ENCODE data around the gene ARHGAP28.

ARHGAP28 gene, protein sequence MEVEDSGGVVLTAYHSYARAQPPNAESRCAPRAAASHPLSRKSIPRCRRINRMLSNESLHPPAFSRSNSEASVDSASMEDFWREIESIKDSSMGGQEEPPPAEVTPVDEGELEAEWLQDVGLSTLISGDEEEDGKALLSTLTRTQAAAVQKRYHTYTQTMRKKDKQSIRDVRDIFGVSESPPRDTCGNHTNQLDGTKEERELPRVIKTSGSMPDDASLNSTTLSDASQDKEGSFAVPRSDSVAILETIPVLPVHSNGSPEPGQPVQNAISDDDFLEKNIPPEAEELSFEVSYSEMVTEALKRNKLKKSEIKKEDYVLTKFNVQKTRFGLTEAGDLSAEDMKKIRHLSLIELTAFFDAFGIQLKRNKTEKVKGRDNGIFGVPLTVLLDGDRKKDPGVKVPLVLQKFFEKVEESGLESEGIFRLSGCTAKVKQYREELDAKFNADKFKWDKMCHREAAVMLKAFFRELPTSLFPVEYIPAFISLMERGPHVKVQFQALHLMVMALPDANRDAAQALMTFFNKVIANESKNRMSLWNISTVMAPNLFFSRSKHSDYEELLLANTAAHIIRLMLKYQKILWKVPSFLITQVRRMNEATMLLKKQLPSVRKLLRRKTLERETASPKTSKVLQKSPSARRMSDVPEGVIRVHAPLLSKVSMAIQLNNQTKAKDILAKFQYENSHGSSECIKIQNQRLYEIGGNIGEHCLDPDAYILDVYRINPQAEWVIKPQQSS

GRCh38 chr18:6729247-6730091 is at the start of gene ARHGAP28:
Gene ARHGAP28 (plus strand): TSS chr18:6729716. CDS start chr18:6729822, 106 bp downstream.
- DNase-seq (ENCODE audit: low read depth in 2 of 3, low spot score in 1 of 3) = no peak

DNA sequence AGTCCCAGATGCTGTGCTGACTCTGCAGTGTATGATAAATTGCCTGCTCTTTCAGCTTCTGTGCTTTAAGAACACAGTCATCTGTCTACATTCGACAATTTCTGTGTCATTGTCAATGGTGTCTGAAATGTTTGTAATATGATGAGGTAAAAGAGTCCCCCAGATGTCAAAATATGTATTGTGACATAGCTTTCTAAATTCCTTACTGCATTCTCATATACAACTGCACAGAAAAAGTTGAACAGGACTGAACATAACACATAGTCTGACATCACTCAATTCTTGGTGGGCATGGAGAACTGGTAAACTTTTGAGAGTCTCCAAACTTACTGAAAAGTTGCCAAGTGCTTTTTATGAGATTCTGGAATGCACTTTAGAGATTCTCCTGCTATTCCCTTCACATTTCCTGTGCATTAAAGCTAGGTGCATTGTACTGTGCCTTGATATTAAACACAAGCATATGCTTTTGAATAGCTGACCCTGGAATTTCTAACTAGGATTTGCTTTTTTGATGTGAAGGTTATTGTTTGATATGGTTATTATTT is 48.1 kb upstream of the ARHGAP28 start:
- DNase-seq (ENCODE audit: low read depth in 2 of 3, low spot score in 1 of 3) = no peak

DNA sequence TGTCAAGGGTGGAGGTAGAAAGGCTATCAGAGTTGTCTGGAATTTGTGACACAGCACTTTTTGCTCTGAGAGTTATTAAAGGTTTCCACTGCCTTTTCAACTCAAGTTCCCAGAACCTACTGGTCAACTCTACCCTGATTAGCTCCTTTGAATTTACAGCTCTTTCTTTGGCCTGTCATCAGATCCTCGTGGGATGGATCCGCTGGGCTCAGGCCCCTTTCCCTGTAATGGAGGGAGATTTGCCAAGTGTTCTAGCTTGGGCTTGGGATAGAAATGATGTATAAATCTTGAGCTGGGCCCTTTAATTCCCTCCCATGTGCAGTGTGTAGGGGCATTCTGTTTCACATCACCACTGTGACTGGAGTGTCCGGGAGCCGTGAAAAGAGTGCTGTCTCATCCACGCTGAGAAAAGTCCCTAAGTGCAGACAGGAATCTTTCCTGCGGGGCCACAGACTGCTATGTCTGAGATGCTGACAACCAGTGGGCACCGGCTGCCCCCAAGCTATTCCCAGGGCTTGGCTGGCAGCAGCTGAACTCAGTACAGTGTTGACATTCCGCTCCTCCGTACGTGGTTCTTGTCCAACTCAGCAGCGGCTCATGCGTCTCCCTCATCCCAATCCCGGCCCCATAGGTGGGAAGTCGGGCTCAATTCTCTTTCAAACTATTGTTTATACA is 46.9 kb upstream of the ARHGAP28 start:
- DNase-seq (ENCODE audit: low read depth in 2 of 3, low spot score in 1 of 3) = no peak

DNA sequence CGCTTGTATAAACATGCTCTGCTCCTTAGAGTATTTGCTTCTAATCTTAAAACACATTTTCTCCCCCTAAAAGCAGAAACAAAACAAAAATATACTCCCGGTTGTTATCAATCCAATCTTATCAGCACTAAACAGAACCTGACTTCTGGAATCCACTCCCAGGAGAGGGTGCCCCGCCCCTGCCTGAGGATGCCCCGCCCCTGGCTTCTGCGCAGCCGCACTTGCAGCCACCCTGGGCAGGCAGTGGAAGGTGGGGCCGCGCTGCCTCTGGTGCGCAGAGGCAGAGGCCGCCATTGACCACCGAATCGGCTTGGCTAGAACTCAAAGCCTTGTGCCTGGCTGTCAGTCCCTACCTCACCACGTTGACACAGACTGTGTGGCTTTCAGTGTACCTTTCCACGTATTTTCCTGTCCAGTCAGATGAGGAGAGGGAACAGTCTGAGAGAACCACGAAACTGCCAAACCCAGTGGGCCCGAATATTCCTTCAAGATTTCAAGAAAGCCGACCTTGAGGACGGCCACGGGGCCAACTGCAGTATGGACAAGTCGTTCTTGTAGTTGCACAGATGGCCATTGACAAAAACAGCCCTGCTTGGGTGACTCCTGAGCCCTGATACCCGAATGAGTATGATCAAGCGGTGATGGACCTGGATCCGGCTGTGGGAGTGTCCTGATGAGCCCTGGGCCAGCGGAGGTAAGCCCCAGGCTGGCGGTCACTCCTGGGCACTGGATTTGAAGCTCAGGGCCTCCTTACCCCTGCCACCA is 46.2 kb upstream of the ARHGAP28 start:
- no peak for DNase-seq (ENCODE audit: low read depth in 2 of 3, low spot score in 1 of 3)

- no peak for DNase-seq (ENCODE audit: low read depth in 2 of 3, low spot score in 1 of 3)
These were observed 41.8 kb upstream of the ARHGAP28 start for GRCh38 chr18:6687676-6688075.

DNA sequence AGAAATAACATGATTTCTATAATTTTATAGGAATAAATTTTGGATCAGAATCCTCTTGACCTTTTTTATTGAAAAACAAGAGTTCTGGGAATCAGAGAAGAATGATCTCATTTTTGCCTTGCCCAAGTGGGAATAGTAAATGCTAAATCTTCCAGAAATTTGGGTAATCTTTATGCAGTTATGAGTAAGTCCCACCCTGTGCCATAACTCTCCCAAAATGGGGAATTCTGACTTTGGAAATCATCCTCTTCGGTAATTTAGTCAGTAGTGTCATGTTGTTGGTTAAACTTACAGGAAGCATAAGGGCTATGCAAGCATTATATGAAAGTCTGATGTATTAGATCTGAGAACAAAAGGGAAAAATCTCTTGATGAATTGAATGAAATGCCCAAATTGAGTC is 20.6 kb upstream of the ARHGAP28 start:
- DNase-seq (ENCODE audit: low read depth in 2 of 3, low spot score in 1 of 3) = no peak

DNA sequence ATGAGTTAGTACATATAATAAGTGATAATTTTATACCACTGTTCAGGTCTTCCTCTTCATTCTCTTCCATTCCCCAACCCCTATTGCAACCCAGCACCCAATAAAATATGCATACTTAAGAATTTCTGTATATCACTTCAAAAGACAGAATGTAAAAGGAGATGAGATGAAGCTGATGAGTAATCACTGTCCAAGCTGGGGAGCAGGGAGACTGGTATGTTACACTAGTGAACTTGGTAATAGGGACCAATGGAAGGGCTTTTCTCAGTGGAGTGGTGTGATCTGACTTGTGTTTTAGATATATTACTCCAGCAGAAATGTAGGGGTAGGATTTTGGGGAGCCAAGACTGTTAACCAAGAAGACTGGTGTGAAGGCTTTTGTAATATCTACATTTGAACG is 18.0 kb upstream of the ARHGAP28 start:
- no peak for DNase-seq (ENCODE audit: low read depth in 2 of 3, low spot score in 1 of 3)

DNA sequence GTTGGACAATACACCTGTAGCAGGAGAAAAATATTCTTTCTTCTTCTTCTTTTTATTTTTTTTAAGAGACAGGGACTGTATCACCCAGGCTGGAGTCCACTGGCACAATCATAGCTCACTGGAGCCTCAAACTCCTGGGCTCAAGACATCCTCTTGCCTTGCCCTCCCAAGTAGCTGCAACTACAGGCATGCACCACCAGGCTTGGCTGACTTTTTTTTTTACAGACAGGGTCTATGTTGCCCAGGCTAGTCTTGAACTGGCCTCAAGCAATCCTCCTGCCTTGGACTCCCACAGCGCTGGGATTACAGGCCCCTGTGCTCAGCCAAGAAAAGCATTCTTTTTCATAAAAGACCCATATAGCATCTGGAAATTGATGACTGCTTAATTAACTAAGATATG is 17.1 kb upstream of the ARHGAP28 start:
- no peak for DNase-seq (ENCODE audit: low read depth in 2 of 3, low spot score in 1 of 3)

DNA sequence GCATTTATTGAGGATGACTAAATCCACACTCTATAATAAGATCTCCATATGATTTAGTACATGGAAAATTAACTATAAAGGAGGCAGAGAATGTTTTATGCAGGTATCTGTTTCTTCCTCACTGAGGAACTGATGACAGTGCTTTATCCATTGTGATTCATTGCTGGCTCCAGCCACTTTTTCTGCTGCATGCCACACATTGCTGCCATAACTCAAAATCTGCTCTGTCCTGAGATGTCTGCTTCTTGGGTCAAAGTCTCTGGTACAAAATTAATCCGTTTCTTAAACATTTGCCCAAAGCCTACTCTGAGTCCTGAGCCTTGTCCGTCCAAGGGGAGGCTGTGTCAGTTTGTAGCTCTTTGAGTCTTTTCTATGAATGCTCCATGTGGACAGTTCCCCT is 15.5 kb upstream of the ARHGAP28 start:
- DNase-seq (ENCODE audit: low read depth in 2 of 3, low spot score in 1 of 3) = no peak

GRCh38 chr18:6718267-6718666 is 11.2 kb upstream of the ARHGAP28 start:
- DNase-seq (ENCODE audit: low read depth in 2 of 3, low spot score in 1 of 3) = no peak

DNA sequence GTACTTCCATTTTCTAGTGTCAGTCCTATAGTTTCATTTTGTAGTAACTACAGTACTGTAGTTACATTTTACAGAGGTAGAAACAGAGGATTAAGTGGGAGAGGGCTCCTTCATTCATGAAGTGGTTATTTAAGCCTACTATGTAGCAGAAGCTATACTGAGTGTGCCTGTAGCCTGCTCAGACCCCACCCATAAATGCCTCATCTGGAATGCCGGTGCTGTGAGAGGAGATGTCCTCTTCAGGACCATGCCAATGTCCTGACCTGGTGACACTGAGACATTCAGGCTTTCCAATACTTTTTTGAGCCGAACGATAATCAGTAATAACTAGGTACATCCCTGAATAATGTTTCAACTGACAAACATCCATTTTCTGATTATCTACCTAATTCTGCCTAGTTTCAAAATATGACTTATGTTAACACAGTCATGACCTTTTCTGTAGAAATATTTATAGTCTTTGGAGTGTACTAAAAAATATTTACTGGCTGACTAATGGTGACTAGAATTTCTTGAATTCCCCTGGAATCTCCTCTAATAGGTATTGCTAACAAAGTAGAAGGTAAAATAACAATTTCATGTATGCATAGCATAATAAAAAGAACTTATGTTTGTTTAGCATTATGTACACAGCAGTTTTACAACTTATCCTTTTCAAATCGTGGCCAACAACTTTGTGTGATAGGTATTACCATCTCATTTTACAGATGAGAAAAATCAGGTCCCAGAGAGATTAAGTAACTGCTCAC is 10.2 kb upstream of the ARHGAP28 start:
- no peak for DNase-seq (ENCODE audit: low read depth in 2 of 3, low spot score in 1 of 3)

DNA sequence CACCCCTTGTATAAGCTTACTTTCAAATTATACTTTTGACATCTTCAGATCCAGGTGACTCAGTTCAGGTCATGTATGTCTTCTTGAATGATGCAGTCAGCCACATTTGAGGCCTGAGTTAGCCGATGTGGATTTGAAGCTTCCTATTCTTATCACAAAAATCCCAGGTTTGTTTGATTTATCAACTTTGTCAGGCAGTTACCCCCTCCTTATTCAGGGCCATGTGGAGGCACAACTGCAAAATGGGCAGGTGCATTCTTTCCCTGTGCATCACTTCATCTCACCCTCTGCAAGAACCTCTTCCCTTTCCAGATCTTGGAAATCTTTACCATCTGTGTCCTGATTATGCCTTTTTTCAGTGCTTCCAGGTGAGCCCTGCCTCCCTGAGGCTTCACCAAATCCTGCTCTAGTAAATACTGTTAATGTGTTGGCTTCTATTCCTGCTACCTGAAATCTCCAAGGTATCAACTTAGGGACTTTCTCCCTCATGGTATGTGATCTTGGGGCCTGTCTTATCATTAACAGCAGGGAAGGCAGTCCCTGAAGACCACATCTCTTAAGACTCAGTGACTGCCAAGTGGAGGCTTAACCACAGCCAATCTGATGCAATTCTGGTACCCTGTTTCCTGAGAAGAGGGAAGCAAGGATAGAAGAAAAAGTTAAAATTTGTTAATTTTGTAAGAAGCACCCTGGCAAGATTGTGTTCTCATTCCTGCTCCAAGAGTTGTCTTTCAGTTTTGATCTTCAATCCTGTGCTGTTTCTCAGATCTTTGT is 9.4 kb upstream of the ARHGAP28 start:
- DNase-seq (ENCODE audit: low read depth in 2 of 3, low spot score in 1 of 3) = no peak

- no peak for DNase-seq (ENCODE audit: low read depth in 2 of 3, low spot score in 1 of 3)
These were observed 7.8 kb upstream of the ARHGAP28 start for GRCh38 chr18:6721755-6722154.

- DNase-seq (ENCODE audit: low read depth in 2 of 3, low spot score in 1 of 3) = no peak
These were observed 6.8 kb upstream of the ARHGAP28 start for GRCh38 chr18:6722690-6723089.

DNA sequence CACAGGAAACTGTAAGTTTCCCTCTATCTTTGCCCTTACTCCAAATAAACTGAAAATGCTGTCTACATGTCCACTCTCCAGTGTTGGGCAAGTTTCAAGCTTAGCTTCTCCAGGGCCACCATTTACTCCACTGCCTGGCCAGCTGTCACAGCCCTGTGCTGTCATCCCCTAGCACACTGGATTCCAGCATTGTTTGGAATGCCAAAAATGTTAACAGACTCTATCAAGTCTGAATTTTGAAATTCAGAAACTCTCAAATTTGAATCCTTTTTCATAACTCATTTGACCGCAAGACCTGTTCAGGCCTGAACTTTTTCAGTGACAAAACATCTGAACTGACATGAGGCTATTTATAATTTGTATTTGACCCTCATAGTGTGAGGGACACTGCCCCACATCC is 5.2 kb upstream of the ARHGAP28 start:
- no peak for DNase-seq (ENCODE audit: low read depth in 2 of 3, low spot score in 1 of 3)

DNA sequence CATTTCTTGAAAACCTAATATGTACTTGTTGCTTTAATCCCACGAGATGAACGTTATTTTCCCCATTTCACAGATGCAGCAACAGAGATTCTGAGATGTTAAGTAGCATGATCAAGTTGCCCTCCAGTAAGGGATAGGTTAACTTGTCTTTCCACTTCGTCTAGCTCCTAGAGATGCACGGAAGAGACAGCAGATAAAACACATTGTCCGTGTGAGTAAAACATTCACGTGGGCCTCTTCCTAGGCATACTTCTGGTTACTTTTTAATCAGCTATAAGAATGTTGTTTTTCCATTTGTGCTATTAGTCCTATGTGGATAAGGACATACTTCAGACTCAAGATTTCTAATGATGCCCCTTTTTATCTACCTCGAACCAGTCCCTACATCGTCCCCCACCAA is 1.2 kb upstream of the ARHGAP28 start:
- no peak for DNase-seq (ENCODE audit: low read depth in 2 of 3, low spot score in 1 of 3)

GRCh38 chr18:6728809-6729246 is 688 bp upstream of the ARHGAP28 start:
- DNase-seq (ENCODE audit: low read depth in 2 of 3, low spot score in 1 of 3) = no peak

DNA sequence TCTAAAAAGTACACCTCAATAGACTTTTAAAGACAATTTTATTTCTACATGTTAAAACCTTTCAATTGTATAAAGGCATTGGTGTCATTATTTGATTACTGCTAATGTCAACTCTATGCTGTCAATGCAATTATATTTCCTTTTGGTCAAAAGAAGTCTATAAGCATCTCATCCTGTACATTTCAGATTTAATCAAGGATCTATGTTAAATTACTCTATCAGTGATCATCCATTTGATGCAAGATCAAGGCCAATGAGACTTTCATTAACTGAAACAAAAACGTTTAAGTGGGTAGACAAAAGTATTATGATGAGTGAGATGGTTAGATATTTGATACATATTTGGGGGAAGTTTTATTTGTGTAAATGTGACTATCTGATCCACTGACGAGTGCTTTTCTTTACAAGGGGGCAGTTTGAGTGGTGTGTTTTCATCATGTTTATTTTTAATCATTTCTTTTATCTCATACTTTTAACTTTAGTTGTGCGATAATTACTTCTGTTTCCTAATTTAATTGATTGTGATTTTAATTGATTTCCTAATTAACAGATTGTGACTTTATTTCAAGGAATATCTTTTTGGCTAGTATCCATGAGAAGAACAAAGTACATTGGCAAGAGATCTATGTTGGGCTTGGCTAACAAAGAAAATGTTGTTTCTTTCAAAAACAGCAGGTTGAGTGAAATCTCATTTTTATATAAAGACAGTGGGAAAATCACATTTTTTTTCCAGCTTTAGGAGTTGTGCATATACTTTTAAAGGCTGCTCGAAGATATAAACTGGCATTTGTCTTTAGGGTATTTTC is 1.1 kb downstream of the ARHGAP28 start:
- DNase-seq (ENCODE audit: low read depth in 2 of 3, low spot score in 1 of 3) = no peak

Measured in stimulated activated CD4-positive, alpha-beta T cell treated with anti-CD3 and anti-CD28 coated beads, Interleukin-12 subunit alpha, Interleukin-12 subunit beta, amount 100 ng/mL, for 48 hours (primary cell).